Ishikawa (cell line): ENCODE results near the gene ZNF594.

ENCODE experiments used
- CEBPB ChIP-seq: IDR thresholded peaks from 2 replicates; pipeline ENCODE4 v1.6.1; 2012
- CREB1 ChIP-seq: IDR thresholded peaks from 2 replicates; pipeline ENCODE4 v1.6.1; 2012; ENCODE audit warnings: low read depth
- EGR1 ChIP-seq: IDR thresholded peaks from 2 replicates; pipeline ENCODE4 v1.6.1; 2012
- EP300 ChIP-seq: IDR thresholded peaks from 2 replicates; pipeline ENCODE4 v1.6.1; 2012; ENCODE audit warnings: borderline replicate concordance
- FOXM1 ChIP-seq: IDR thresholded peaks from 2 replicates; pipeline ENCODE4 v1.6.1; 2012; ENCODE audit warnings: low read depth, borderline replicate concordance
- NFIC ChIP-seq: IDR thresholded peaks from 2 replicates; pipeline ENCODE4 v1.6.1; 2012
- RAD21 ChIP-seq: IDR thresholded peaks from 2 replicates; pipeline ENCODE4 v1.6.1; 2012; ENCODE audit warnings: low read depth
- TAF1 ChIP-seq: IDR thresholded peaks from 2 replicates; pipeline ENCODE4 v1.6.1; 2012; ENCODE audit warnings: low read depth, mild to moderate bottlenecking
- TCF12 ChIP-seq: IDR thresholded peaks from 2 replicates; pipeline ENCODE4 v1.6.1; 2012; ENCODE audit warnings: low read depth
- TEAD4 ChIP-seq: IDR thresholded peaks from 2 replicates; pipeline ENCODE4 v1.6.1; 2012
- YY1 ChIP-seq: IDR thresholded peaks from 2 replicates; pipeline ENCODE4 v1.6.1; 2012; ENCODE audit warnings: low read depth
- ZBTB7A ChIP-seq: IDR thresholded peaks from 2 replicates; pipeline ENCODE4 v1.6.1; 2012; ENCODE audit warnings: low read depth
- TF ChIP-seq, protein P1 (sequence below): IDR thresholded peaks from 2 replicates; pipeline ENCODE4 v1.6.1; 2012
- TF ChIP-seq, protein P2 (sequence below): IDR thresholded peaks from 2 replicates; pipeline ENCODE4 v1.6.1; 2012
- TF ChIP-seq, protein P3 (sequence below): IDR thresholded peaks from 2 replicates; pipeline ENCODE4 v1.6.1; 2012; ENCODE audit warnings: low read depth, mild to moderate bottlenecking

ZNF594 gene

DNA sequence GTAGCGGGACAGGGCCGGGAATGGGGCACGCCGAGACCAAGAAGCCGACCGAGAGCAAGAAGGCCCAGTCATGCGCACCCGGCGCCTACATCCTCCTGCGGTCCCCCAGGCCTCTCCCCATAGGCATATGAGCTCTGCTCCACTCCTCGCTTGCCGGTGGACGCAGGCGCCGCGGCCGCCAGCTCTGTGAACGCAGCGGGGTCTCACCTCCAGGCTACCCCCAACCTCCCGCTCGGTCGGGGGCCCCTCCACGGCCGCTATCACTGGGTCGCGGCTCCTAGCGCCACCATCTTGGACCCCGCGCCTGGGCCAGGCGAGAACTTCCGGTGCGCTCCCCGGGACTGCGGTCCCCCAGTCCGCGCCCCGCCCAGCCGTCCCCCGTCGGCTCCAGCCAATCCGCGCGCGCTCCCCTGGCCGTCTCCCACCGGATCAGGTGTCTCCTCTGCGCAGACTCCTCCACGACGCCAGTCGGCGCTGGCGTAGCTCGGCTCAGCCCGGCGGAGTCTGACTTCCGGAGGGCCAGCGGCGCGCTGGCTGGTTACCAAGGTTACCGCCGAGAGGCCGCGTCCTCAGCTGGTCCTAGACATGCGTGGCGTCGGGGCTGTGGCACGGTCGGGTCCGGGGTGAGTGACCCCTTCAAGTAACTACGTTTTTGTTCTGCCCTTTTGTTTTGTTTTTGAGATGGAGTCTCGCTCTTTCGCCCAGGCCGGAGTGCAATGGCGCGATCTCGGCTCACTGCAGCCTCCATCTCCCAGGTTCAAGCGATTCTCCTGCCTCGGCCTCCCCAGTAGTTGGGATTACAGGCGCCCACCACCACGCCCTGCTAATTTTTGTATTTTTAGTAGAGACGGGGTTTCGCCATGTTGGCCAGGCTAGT lies at the start of gene ZNF594:
ZNF594 (minus strand) TSS at position 328 of the 877 bp plus-strand sequence. CDS start 7,612 bp downstream, outside the sequence.
- TF ChIP-seq, protein P1, sequence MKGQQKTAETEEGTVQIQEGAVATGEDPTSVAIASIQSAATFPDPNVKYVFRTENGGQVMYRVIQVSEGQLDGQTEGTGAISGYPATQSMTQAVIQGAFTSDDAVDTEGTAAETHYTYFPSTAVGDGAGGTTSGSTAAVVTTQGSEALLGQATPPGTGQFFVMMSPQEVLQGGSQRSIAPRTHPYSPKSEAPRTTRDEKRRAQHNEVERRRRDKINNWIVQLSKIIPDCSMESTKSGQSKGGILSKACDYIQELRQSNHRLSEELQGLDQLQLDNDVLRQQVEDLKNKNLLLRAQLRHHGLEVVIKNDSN = peak; percentile 41; the same call in 1 of the 2 replicates
- TF ChIP-seq TAF1 = peak; percentile 93
- no peak for TF ChIP-seq CEBPB
- no peak for TF ChIP-seq FOXM1
- no peak for TF ChIP-seq RAD21
- peak; percentile 63; the same call in 1 of the 2 replicates for TF ChIP-seq TCF12
- peak; percentile 61 for TF ChIP-seq NFIC
- TF ChIP-seq ZBTB7A = peak; percentile 51; the same call in 1 of the 2 replicates
- no peak for TF ChIP-seq CREB1
- peak; percentile 87 for TF ChIP-seq YY1
- TF ChIP-seq EP300 = no peak
- TF ChIP-seq EGR1 = no peak
- TF ChIP-seq, protein P2, sequence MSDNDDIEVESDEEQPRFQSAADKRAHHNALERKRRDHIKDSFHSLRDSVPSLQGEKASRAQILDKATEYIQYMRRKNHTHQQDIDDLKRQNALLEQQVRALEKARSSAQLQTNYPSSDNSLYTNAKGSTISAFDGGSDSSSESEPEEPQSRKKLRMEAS = peak; percentile 66
- TF ChIP-seq TEAD4 = no peak
- TF ChIP-seq, protein P3, sequence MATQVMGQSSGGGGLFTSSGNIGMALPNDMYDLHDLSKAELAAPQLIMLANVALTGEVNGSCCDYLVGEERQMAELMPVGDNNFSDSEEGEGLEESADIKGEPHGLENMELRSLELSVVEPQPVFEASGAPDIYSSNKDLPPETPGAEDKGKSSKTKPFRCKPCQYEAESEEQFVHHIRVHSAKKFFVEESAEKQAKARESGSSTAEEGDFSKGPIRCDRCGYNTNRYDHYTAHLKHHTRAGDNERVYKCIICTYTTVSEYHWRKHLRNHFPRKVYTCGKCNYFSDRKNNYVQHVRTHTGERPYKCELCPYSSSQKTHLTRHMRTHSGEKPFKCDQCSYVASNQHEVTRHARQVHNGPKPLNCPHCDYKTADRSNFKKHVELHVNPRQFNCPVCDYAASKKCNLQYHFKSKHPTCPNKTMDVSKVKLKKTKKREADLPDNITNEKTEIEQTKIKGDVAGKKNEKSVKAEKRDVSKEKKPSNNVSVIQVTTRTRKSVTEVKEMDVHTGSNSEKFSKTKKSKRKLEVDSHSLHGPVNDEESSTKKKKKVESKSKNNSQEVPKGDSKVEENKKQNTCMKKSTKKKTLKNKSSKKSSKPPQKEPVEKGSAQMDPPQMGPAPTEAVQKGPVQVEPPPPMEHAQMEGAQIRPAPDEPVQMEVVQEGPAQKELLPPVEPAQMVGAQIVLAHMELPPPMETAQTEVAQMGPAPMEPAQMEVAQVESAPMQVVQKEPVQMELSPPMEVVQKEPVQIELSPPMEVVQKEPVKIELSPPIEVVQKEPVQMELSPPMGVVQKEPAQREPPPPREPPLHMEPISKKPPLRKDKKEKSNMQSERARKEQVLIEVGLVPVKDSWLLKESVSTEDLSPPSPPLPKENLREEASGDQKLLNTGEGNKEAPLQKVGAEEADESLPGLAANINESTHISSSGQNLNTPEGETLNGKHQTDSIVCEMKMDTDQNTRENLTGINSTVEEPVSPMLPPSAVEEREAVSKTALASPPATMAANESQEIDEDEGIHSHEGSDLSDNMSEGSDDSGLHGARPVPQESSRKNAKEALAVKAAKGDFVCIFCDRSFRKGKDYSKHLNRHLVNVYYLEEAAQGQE = no peak

DNA sequence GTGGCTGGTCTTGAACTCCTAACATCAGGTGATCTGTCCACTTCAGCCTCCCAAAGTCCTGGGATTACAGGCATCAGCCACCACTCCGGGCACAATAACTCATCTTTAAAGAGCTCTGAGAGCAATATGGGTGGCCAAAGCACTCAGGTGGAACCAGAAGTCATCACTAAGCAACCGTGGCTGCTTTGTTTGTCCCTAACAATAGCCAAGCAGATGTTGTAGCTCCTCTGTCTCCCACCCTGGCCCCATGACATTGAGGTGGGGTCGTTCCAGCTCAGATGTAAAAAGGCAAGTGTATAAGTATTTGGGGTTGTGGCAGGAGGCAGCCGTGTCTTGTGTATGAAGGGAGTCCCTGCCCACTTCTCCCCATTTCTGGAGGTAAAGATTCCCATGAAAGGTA lies 46.7 kb upstream of the ZNF594 start:
- no peak for TF ChIP-seq FOXM1
- TF ChIP-seq TAF1 = no peak
- no peak for TF ChIP-seq CEBPB
- no peak for TF ChIP-seq ZBTB7A
- TF ChIP-seq, protein P3 = no peak
- no peak for TF ChIP-seq EGR1
- TF ChIP-seq EP300 = no peak
- TF ChIP-seq, protein P2 = no peak
- TF ChIP-seq TCF12 = no peak
- no peak for TF ChIP-seq TEAD4
- TF ChIP-seq, protein P1 = no peak

DNA sequence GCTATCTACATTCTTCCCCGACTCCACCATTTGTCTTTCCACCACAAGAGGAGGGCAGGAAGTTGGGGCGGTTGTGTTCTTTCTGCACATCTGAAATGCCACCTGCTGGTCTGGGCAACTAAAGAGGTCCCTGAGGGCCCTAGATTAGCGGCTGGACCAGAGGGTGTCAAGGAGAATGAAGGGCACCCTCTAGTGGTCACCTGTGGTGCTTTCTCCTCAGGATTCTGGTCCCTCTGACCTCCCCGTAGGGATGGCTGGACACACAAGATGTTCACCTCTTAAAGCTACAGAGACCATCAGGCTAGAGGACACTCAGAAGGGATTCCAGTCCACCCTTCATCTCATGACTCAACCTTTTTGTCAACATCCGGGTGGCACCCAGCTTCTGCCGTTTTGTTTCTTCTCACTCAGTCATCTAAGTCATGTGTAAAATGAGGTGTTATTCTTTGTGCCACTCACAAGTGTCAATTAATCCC lies 45.9 kb upstream of the ZNF594 start:
- TF ChIP-seq ZBTB7A (no peak), RAD21 (peak; percentile 70), NFIC (no peak)

DNA sequence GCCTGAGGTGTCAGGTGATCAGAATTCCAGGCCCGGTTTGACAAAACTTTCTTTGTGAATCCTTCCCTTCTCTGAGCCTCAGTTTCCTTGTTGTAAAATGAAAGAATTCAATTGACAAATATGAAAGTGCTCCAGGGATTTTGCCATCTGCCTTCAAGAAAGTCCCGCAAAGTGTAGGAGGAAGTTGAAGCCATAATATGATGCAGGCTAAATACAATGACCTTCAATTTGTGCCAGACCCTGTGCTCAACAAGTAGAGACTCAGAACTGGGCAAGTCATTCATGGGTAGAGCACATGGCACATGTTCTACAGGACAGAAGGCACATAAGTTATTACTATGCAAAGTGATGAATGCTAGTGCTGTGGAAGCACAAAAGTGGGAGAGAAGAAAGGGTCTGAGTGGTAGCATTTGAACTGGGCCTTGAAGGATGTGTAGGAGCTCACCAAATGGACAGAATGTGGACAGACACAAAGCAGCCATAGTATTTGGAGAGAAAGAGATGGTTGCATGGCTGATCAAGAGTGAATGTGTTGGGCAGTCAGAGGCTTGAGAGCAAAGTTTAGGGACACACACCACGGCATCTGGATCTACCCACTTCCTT lies 45.4 kb upstream of the ZNF594 start:
- no peak for TF ChIP-seq EP300
- TF ChIP-seq YY1 = no peak
- TF ChIP-seq, protein P1 = no peak
- TF ChIP-seq, protein P2 = no peak
